ENCODE data around the gene TMEM144. TPM values are rescaled to one million over a fixed set of nuclear protein-coding genes. Genes with fewer than 3 reads are reported as not detected.
A peak's percentile ranks its signal among the peaks of the same experiment; 100 is the strongest.

Gene TMEM144
- total RNA-seq: under 1 TPM in 2 of 3 donors, not detected in 1; 0.31 to 0.78 TPM
- total RNA-seq (2013): 2.7 TPM

DNA sequence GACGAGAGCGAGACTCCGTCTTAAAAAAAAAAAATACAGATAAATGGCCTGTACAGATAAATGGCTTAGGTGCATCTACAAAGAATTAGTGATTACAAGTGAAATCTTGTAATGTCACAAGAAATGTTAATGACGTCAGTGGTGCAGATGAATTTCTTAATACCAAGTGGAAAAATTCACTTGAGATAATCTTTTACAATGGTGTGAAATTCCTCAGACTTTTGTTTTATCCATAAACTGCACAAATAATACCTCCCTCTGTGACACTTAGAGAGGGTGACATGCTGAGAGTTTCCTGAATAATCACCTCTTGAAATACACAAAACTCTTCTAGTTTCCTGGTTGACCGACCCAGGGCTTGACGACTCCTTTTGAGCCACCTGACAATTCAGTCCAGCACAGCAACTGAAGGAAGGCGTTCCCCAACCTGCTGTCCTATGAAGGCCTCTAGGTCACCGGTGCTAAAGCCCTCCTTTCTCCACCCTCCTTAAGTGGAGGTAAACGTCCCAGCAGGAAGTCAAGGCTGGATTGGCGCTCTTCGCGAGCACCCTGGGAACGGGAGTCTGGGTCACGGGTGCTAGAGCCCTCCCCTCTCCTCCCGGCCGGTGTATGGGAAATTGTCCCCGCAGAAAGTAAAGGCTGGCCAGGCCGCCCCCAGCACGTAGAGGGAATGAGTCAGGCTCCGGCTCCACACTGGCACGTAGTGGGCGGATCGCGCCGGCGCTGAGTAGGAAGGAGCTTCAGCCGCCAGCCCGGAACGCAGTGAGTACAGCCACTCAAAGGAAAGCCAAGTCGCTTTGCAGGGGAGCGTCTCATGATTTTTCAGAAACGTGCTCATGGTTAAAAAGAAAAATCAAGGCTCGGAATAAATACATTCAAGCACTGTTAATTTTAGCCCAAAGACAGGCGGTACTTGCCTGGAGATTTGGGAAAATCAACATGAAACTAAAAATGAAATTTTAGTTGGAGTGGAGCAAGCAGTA, at the start of gene TMEM144:
TSS of gene TMEM144 (plus strand) at position 662 of the 983 bp plus-strand sequence. CDS start 2,182 bp downstream, outside the sequence.
- Mint-ChIP-seq H3K36me3 (no peaks in the 10 kb centered on the region), H3K4me3 (peak within 1 kb of the TSS; percentile 86), H3K27ac (peak within 1 kb of the TSS in 1 of 2 donors; percentile 61), H3K27me3 (ENCODE audit: low read depth in 2 of 2) (no peaks in the 10 kb centered on the region), H3K9me3 (peaks cover 0 to 3% of the 10 kb centered on the region in 2 donors), H3K4me1 (peaks cover 7 to 13% of the 10 kb centered on the region in 2 donors)
- DNase-seq: peak; percentile 26 to 27
- no peaks in the 10 kb centered on the region for H3K9me3 ChIP-seq (ENCODE audit: control insufficient read depth, insufficient read depth, low read length)
- TF ChIP-seq, protein P1, sequence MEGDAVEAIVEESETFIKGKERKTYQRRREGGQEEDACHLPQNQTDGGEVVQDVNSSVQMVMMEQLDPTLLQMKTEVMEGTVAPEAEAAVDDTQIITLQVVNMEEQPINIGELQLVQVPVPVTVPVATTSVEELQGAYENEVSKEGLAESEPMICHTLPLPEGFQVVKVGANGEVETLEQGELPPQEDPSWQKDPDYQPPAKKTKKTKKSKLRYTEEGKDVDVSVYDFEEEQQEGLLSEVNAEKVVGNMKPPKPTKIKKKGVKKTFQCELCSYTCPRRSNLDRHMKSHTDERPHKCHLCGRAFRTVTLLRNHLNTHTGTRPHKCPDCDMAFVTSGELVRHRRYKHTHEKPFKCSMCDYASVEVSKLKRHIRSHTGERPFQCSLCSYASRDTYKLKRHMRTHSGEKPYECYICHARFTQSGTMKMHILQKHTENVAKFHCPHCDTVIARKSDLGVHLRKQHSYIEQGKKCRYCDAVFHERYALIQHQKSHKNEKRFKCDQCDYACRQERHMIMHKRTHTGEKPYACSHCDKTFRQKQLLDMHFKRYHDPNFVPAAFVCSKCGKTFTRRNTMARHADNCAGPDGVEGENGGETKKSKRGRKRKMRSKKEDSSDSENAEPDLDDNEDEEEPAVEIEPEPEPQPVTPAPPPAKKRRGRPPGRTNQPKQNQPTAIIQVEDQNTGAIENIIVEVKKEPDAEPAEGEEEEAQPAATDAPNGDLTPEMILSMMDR (IDR thresholded peaks at IDR 0.05): no peak
- H3K36me3 ChIP-seq (ENCODE audit: control insufficient read depth, insufficient read depth, low read length): no peaks in the 10 kb centered on the region
- peak; percentile 82 to 87 (median 84) for ATAC-seq
- intact Hi-C loops (cut with micrococcal nuclease): no loop called here
- WGBS (ENCODE audit: insufficient coverage): 10% methylated on average over 33 of the region's 34 CpGs
- peaks cover 8% of the 10 kb centered on the region for H3K4me1 ChIP-seq (ENCODE audit: control insufficient read depth, insufficient read depth, low read length)
- no peaks in the 10 kb centered on the region for H3K27me3 ChIP-seq (ENCODE audit: control insufficient read depth, insufficient read depth, low read length)
- H3K4me3 ChIP-seq (ENCODE audit: low read length): peak within 1 kb of the TSS; percentile 29
- H3K27ac ChIP-seq (ENCODE audit: low read length): peak within 1 kb of the TSS; percentile 5

DNA sequence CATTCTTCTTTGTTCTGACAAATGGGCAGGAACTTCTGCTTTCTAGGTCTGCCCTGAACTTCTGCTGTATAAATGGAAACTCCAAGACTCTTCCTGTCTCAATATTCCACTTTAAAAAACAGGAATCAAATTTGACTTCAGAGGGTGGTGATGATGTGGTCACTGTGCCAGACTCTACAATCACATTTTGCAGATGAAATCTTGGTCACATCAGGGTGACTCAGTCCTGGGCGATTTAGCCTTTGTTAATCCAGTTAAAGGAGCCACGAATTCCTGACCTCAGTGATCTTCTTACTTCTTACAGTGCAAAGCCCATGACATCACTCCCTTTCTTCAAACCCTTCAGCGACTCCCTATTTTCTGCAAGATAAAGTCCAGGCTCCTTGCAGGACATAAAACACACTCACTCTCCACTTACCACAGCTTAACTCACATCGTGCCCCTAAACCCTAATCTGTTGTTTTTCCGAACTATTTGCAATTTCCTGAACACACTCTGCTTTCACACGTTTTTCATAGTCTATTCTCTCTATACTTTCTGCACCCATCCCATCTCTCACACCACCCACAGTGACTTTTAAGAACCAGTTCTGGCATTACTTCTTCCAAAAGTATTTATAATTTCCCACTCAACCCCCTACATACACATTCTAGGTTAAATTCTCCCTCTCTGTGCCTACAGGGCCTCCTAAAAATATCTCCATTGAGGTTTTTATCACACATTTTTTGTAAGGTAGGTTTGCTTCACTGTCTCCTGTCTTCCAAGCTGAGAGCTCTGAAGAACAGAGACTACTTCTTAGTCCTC, 48.5 kb upstream of the TMEM144 start:
- DNase-seq: peak in 1 of 2 donors; percentile 2
- Mint-ChIP-seq H3K9me3 (no peaks in the 10 kb centered on the region), H3K27me3 (ENCODE audit: low read depth in 2 of 2) (no peaks in the 10 kb centered on the region), H3K4me1 (no peaks in the 10 kb centered on the region), H3K4me3 (no peak overlapping the region), H3K27ac (no peak overlapping the region), H3K36me3 (no peaks in the 10 kb centered on the region)
- intact Hi-C loops (cut with micrococcal nuclease): no loop called here
- 39% methylated on average over 6 of the region's 6 CpGs for WGBS (ENCODE audit: insufficient coverage)
- no peaks in the 10 kb centered on the region for H3K4me1 ChIP-seq (ENCODE audit: control insufficient read depth, insufficient read depth, low read length)
- H3K27ac ChIP-seq (ENCODE audit: low read length): no peak overlapping the region
- H3K4me3 ChIP-seq (ENCODE audit: low read length): no peak overlapping the region
- peak in 1 of 3 donors; percentile 49 for ATAC-seq
- no peaks in the 10 kb centered on the region for H3K27me3 ChIP-seq (ENCODE audit: control insufficient read depth, insufficient read depth, low read length)
- TF ChIP-seq, protein P1 (IDR thresholded peaks at IDR 0.05): no peak
- no peaks in the 10 kb centered on the region for H3K36me3 ChIP-seq (ENCODE audit: control insufficient read depth, insufficient read depth, low read length)
- H3K9me3 ChIP-seq (ENCODE audit: control insufficient read depth, insufficient read depth, low read length): no peaks in the 10 kb centered on the region

DNA sequence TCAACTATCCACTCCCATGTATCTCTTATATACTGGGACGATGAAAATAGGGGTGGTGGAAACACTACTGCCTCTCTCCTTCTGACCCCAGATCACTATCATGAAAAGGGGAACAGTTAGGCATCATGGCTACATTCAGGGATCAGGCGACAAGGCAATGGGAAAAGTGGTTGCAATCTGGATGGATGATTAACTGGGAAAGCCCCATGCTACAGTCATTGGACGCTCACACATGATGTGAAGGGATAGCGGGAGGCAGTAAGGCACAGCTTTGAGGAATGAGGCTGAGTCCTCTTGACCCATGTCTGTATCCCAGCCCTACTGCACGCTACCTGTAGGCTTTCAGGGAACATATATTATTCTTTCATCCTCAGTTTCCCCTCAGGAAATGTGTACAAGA, 47.7 kb upstream of the TMEM144 start:
- intact Hi-C loops (cut with micrococcal nuclease): no loop called here
- H3K9me3 Mint-ChIP-seq: no peaks in the 10 kb centered on the region

More for the DNA sequence above, 47.7 kb upstream of the TMEM144 start:
- TF ChIP-seq, protein P1 (IDR thresholded peaks at IDR 0.05): no peak
- Mint-ChIP-seq H3K4me3 (no peak overlapping the region), H3K27ac (no peak overlapping the region), H3K27me3 (ENCODE audit: low read depth in 2 of 2) (no peaks in the 10 kb centered on the region), H3K36me3 (no peaks in the 10 kb centered on the region), H3K4me1 (no peaks in the 10 kb centered on the region)
- Histone ChIP-seq H3K27ac (ENCODE audit: low read length) (no peak overlapping the region), H3K36me3 (ENCODE audit: control insufficient read depth, insufficient read depth, low read length) (no peaks in the 10 kb centered on the region), H3K4me3 (ENCODE audit: low read length) (no peak overlapping the region), H3K27me3 (ENCODE audit: control insufficient read depth, insufficient read depth, low read length) (no peaks in the 10 kb centered on the region), H3K4me1 (ENCODE audit: control insufficient read depth, insufficient read depth, low read length) (no peaks in the 10 kb centered on the region), H3K9me3 (ENCODE audit: control insufficient read depth, insufficient read depth, low read length) (no peaks in the 10 kb centered on the region)
- 92% methylated on average over 4 of the region's 5 CpGs for WGBS (ENCODE audit: insufficient coverage)
- DNase-seq (no peak), ATAC-seq (no peak)
